Keratinocyte (primary cell): Measurements from ENCODE around the gene ITSN1. TPM values are rescaled to one million over a fixed set of nuclear protein-coding genes. Genes with fewer than 3 reads are reported as not detected.

Experiments used
- DNase-seq: peaks from one replicate; pipeline ENCODE4 v3.0.0-alpha.2; 2011; ENCODE audit warnings: low read depth, missing footprints, low spot score
- FAIRE-seq: peaks from 2 replicates; lab custom pipeline; 2011; peaks lifted over from hg19 to GRCh38; lab: Jason Lieb, UNC
- H2AFZ ChIP-seq: 2 replicates; pipeline ENCODE4 v1.6.0; 2012; ENCODE audit warnings: low read length, control low read depth, inconsistent platforms; ENCODE audit not compliant: control insufficient read depth
- H3K27ac ChIP-seq: 2 replicates; pipeline ENCODE4 v1.5.1; 2011; ENCODE audit warnings: low read length; ENCODE audit not compliant: control insufficient read depth, insufficient read depth
- H3K27me3 ChIP-seq: 3 replicates; pipeline ENCODE4 v1.6.0; 2011; ENCODE audit warnings: low read length; ENCODE audit not compliant: control insufficient read depth, insufficient read depth; ENCODE audit errors: extremely low read depth
- H3K36me3 ChIP-seq, 2 experiments: 2 replicates in 1 of 2; 3 replicates in 1 of 2; pipeline ENCODE4 v1.5.1; 2011; ENCODE audit warnings: low read length in 2 of 2, mild to moderate bottlenecking in 1 of 2; ENCODE audit not compliant: control insufficient read depth in 2 of 2, insufficient read depth in 2 of 2; ENCODE audit errors: extremely low read depth in 1 of 2
- H3K4me1 ChIP-seq: 3 replicates; pipeline ENCODE4 v1.5.1; 2011; ENCODE audit warnings: low read length; ENCODE audit not compliant: control insufficient read depth, insufficient read depth; ENCODE audit errors: extremely low read depth
- H3K4me2 ChIP-seq: 3 replicates; pipeline ENCODE4 v1.6.0; 2011; ENCODE audit warnings: low read depth, low read length; ENCODE audit not compliant: control insufficient read depth, insufficient read depth; ENCODE audit errors: extremely low read depth
- H3K4me3 ChIP-seq, 3 experiments: fragments of 200-600 bp in 1 of 3; sonication (generic) in 1 of 3; 2 replicates in 2 of 3; 3 replicates in 1 of 3; pipeline ENCODE4 v1.5.1; 2011 to 2016; ENCODE audit warnings: low read length in 3 of 3, mild to moderate bottlenecking in 3 of 3, control low read depth in 2 of 3, inconsistent platforms in 1 of 3, low read depth in 1 of 3, mixed read lengths in 1 of 3, mixed run types in 1 of 3, moderate library complexity in 1 of 3; ENCODE audit not compliant: control insufficient read depth in 2 of 3, insufficient read depth in 2 of 3; ENCODE audit errors: extremely low read depth in 1 of 3
- H3K79me2 ChIP-seq: 2 replicates; pipeline ENCODE4 v1.6.0; 2012; ENCODE audit warnings: low read length; ENCODE audit not compliant: control insufficient read depth, insufficient read depth
- H3K9ac ChIP-seq: 3 replicates; pipeline ENCODE4 v1.6.0; 2011; ENCODE audit warnings: low read length; ENCODE audit not compliant: control insufficient read depth, insufficient read depth; ENCODE audit errors: extremely low read depth
- H3K9me1 ChIP-seq: 3 replicates; pipeline ENCODE4 v1.6.0; 2011; ENCODE audit warnings: low read length; ENCODE audit not compliant: control insufficient read depth, insufficient read depth; ENCODE audit errors: extremely low read depth
- H3K9me3 ChIP-seq: 2 replicates; pipeline ENCODE4 v1.5.1; 2012; ENCODE audit warnings: low read depth, low read length; ENCODE audit not compliant: control insufficient read depth
- H4K20me1 ChIP-seq: 3 replicates; pipeline ENCODE4 v1.6.0; 2011; ENCODE audit warnings: low read length; ENCODE audit not compliant: control insufficient read depth, insufficient read depth; ENCODE audit errors: extremely low read depth
- CTCF ChIP-seq, 3 experiments: IDR thresholded peaks in 1 of 3; conservative IDR thresholded peaks in 1 of 3; optimal IDR thresholded peaks in 1 of 3; 2 replicates in 2 of 3; 3 replicates in 1 of 3; pipeline versions ENCODE3 to v1.5.1; 2011; ENCODE audit warnings: low read length in 3 of 3, mild to moderate bottlenecking in 3 of 3, moderate library complexity in 2 of 3, control low read depth in 1 of 3, inconsistent platforms in 1 of 3; ENCODE audit not compliant: insufficient read depth in 2 of 3; ENCODE audit errors: extremely low read depth in 1 of 3
- EZH2 ChIP-seq: IDR thresholded peaks from one replicate; pipeline ENCODE4 v1.6.1; 2012; ENCODE audit warnings: inconsistent platforms, mild to moderate bottlenecking, low read length, moderate library complexity
- dilution Hi-C: fragments of 300-500 bp; cut with MboI; formaldehyde crosslinking; loops from one replicate; pipeline ENCODE4 v1.7.0; 2020; ENCODE audit warnings: low sequenced_read_pairs; ENCODE audit not compliant: extremely low pct_ligation_motif_present
- polyA minus RNA-seq, 3 experiments: library from RNA; depleted of rRNA, polyadenylated mRNA; stranded (reverse); fragments of >200 nt; gene quantifications; 1 replicate in 1 of 3; 2 replicates in 1 of 3; 3 replicates in 1 of 3; pipeline ENCODE4 v1.2.3, GENCODE V29; 2011
- polyA plus RNA-seq, 5 experiments: library from polyadenylated mRNA; depleted of rRNA in 3 of 5; stranded (reverse) in 3 of 5; stranded (forward) in 1 of 5; unstranded in 1 of 5; fragments of >200 nt; gene quantifications; 1 replicate in 1 of 5; 2 replicates in 3 of 5; 3 replicates in 1 of 5; pipeline versions ENCODE4 v1.2.1 to v1.2.3, GENCODE V29; 2011 to 2012; ENCODE audit warnings: missing spikeins in 2 of 5, low read depth in 1 of 5, low replicate concordance in 1 of 5

Gene ITSN1
- polyA plus RNA-seq (31.1 to 60.0 TPM (median 34.3 TPM) in 3 replicates), polyA minus RNA-seq (29.6 to 60.4 TPM (median 43.4 TPM) in 3 replicates)
- polyA plus RNA-seq (2011; ENCODE audit: low read depth), result 33.0 TPM
- polyA plus RNA-seq (2011; cell fraction: cytosol; rRNA removed), result 28.0 and 30.8 TPM in 2 replicates
- 63.6 and 72.5 TPM in 2 replicates for polyA plus RNA-seq (2011; cell fraction: nucleus; rRNA removed)
- polyA plus RNA-seq (2012; ENCODE audit: low replicate concordance), result 12.9 and 34.1 TPM in 2 replicates
- 24.4 TPM for polyA minus RNA-seq (2011; cell fraction: cytosol; rRNA and poly(A)+ RNA removed)
- 30.0 and 64.6 TPM in 2 replicates for polyA minus RNA-seq (2011; cell fraction: nucleus; rRNA and poly(A)+ RNA removed)

GRCh38 chr21:33642027-33642895 lies at the start of gene ITSN1:
TSS of gene ITSN1 (plus strand) at chr21:33642501. CDS start at chr21:33718829, 76,328 bp downstream.
- no peaks in the 10 kb centered on the region for H3K9me1 ChIP-seq
- H3K4me1 ChIP-seq, result peaks cover 26% of the 10 kb centered on the region
- H3K9me3 ChIP-seq, result no peaks in the 10 kb centered on the region
- dilution Hi-C loops, result no loop called here
- no peak for FAIRE-seq
- H4K20me1 ChIP-seq, result no peaks in the 10 kb centered on the region
- H3K36me3 ChIP-seq, result no peaks in the 10 kb centered on the region
- peak within 1 kb of the TSS; percentile 93 for H3K9ac ChIP-seq
- peak; percentile 93 for DNase-seq
- H3K79me2 ChIP-seq, result peaks cover 77% of the 10 kb centered on the region
- TF ChIP-seq CTCF (optimal IDR thresholded peaks at IDR 0.05 in 1 of 3, IDR thresholded peaks at IDR 0.05 in 1 of 3, conservative IDR thresholded peaks at IDR 0.05 in 1 of 3; ENCODE audit: extremely low read depth in 1 of 3, insufficient read depth in 2 of 3, low read length in 3 of 3) (no peak), EZH2 (no peak)
- H3K4me2 ChIP-seq, result peak within 1 kb of the TSS; percentile 92
- peak within 1 kb of the TSS; percentile 99 for H2AFZ ChIP-seq
- peak within 1 kb of the TSS; percentile 88 to 96 (median 91) for H3K4me3 ChIP-seq
- peak within 1 kb of the TSS; percentile 93 for H3K27ac ChIP-seq
- no peaks in the 10 kb centered on the region for H3K27me3 ChIP-seq

GRCh38 chr21:33598051-33598450 lies 44.2 kb upstream of the ITSN1 start:
- no peaks in the 10 kb centered on the region for H4K20me1 ChIP-seq
- H3K9me1 ChIP-seq, result no peaks in the 10 kb centered on the region
- no peak overlapping the region for H2AFZ ChIP-seq
- H3K4me1 ChIP-seq, result no peaks in the 10 kb centered on the region
- no peaks in the 10 kb centered on the region for H3K79me2 ChIP-seq
- no peaks in the 10 kb centered on the region for H3K9me3 ChIP-seq
- no peak for DNase-seq
- H3K4me3 ChIP-seq, result no peak overlapping the region
- FAIRE-seq, result no peak
- no peak for TF ChIP-seq EZH2
- no peak for TF ChIP-seq CTCF (optimal IDR thresholded peaks at IDR 0.05 in 1 of 3, IDR thresholded peaks at IDR 0.05 in 1 of 3, conservative IDR thresholded peaks at IDR 0.05 in 1 of 3; ENCODE audit: extremely low read depth in 1 of 3, insufficient read depth in 2 of 3, low read length in 3 of 3)
- no peaks in the 10 kb centered on the region for H3K27me3 ChIP-seq
- dilution Hi-C loops, result no loop called here
- peaks cover 9 to 16% of the 10 kb centered on the region in 2 experiments for H3K36me3 ChIP-seq
- H3K4me2 ChIP-seq, result no peak overlapping the region
- no peak overlapping the region for H3K9ac ChIP-seq
- no peak overlapping the region for H3K27ac ChIP-seq
